Astrocyte (in vitro differentiated cells and primary cell): Measurements from ENCODE around the gene LRRC73.

Experiments used
- CTCF ChIP-seq: IDR thresholded peaks from 2 replicates; pipeline ENCODE4 v1.5.1; 2011; ENCODE audit warnings: low read depth, mild to moderate bottlenecking, inconsistent platforms, low read length, moderate library complexity; ENCODE audit not compliant: insufficient read depth
- EZH2 ChIP-seq: IDR thresholded peaks from 2 replicates; pipeline ENCODE4 v1.6.1; 2012; ENCODE audit warnings: mild to moderate bottlenecking, low read length, inconsistent platforms; ENCODE audit not compliant: insufficient read depth

- no peak for TF ChIP-seq CTCF
- no peak for TF ChIP-seq EZH2
Measured at GRCh38 chr6:43504756-43505593, 5.2 kb downstream of the LRRC73 start.
